Stomach (tissue), 9 donors: ENCODE data around the gene NEURL3. TPM values are rescaled to one million over a fixed set of nuclear protein-coding genes. Genes with fewer than 3 reads are reported as not detected.

Experiments used
- DNase-seq, 2 donors: peaks; one replicate each; pipeline versions ENCODE4 v3.0.0 to v3.0.0-alpha.2; 2013 to 2019
- H3K27ac ChIP-seq, 5 donors: fragments of 200-600 bp in 4 of 5; sonication (generic) in 4 of 5; one replicate each; pipeline ENCODE4 v1.5.1; 2013 to 2019; ENCODE audit warnings: mild to moderate bottlenecking in 1 of 5, moderate library complexity in 1 of 5
- H3K27me3 ChIP-seq, 3 donors: fragments of 200-600 bp; sonication (generic); one replicate each; pipeline ENCODE4 v1.5.1; 2017 to 2019; ENCODE audit warnings: mixed run types in 1 of 3
- H3K36me3 ChIP-seq, 4 donors: fragments of 200-600 bp; sonication (generic); 1 replicate in 3 of 4; 2 replicates in 1 of 4; pipeline ENCODE4 v1.5.1; 2016 to 2019
- H3K4me1 ChIP-seq, 4 donors: fragments of 200-600 bp; sonication (generic); one replicate each; pipeline ENCODE4 v1.5.1; 2016 to 2019
- H3K4me3 ChIP-seq, 4 donors: fragments of 200-600 bp; sonication (generic) in 3 of 4; one replicate each; pipeline ENCODE4 v1.5.1; 2016 to 2019; ENCODE audit warnings: mild to moderate bottlenecking in 1 of 4
- H3K9me3 ChIP-seq, 4 donors: fragments of 200-600 bp; sonication (generic); one replicate each; pipeline ENCODE4 v1.5.1; 2016 to 2019
- CTCF ChIP-seq, 7 experiments: fragments of 450-650 bp in 4 of 7; fragments of 200-600 bp in 3 of 7; sonication (generic) in 3 of 7; IDR thresholded peaks; one replicate each; pipeline ENCODE4 v1.5.1; 2016 to 2019; ENCODE audit warnings: antibody characterized with exemption in 7 of 7, control low read depth in 2 of 7, mild to moderate bottlenecking in 1 of 7
- EP300 ChIP-seq: sonication (generic); formaldehyde crosslinking; IDR thresholded peaks from one replicate; pipeline ENCODE4 v1.6.1; 2017; ENCODE audit warnings: antibody characterized with exemption
- POLR2A ChIP-seq, 4 donors: fragments of 450-650 bp; IDR thresholded peaks; one replicate each; pipeline ENCODE4 v1.6.1; 2016; ENCODE audit warnings: antibody characterized with exemption in 4 of 4, control low read depth in 2 of 4, mild to moderate bottlenecking in 1 of 4, moderate library complexity in 1 of 4
- POLR2AphosphoS5 ChIP-seq, 3 donors: sonication (generic); formaldehyde crosslinking; IDR thresholded peaks; one replicate each; pipeline ENCODE4 v1.6.1; 2016; ENCODE audit warnings: antibody characterized with exemption in 3 of 3
- WGBS, 5 donors: extraction: QIAGEN DNeasy Blood & Tissue Kit in 3 of 5; methylation state at CpG; one replicate each; pipeline versions ENCODE4 v1.1.5 to v1.1.7; 2013 to 2018; 5-methylcytosine and 5-hydroxymethylcytosine counted together
- intact Hi-C: fragments of 100-400 bp; cut with DNase I; formaldehyde crosslinking; loops from one replicate; pipeline ENCODE4 v1.15.1; 2023; ENCODE audit warnings: low total_unique reads
- polyA plus RNA-seq, 3 donors: library from polyadenylated mRNA; stranded (reverse); fragments of 200-250 nt; gene quantifications; one replicate each; pipeline ENCODE4 v1.2.3, GENCODE V29; 2013
- total RNA-seq, 5 donors: library from RNA; depleted of rRNA; stranded (reverse); fragments of >200 nt; gene quantifications; one replicate each; pipeline versions ENCODE4 v1.1.0 to v1.2.3, GENCODE V29; 2014 to 2016
- donor health status: healthy with polysubstance abuse.
- donor health status: Bipolar disorder and iron deficiency.
- donor health status: healthy.

Gene NEURL3
- total and polyA plus RNA-seq, 8 donors: 0.50 to 12.7 (median 1.6) TPM; not detected in 4

DNA sequence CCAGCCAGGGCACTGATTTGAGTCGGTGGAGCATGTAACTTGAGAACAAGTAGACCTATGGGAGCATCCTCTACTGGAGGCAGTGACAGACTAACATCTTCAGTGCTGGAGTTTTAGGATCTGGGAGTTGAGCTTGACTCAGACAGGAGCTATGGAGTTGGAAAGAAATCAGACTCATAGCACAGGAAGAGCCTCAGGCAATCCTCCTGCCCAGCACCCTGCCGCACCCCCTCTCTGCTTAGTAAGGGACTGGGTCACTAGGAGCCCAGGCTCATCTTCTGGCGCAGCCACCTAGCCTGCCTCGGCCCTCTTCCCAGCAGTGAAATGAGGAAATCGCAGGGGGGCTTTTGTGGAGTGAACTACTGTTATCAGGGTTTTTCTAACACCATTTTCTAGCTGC lies 35.0 kb upstream of the NEURL3 start:
- intact Hi-C loops: no loop called here
- 73 to 83% (median 80%) methylated on average over 5 of the region's 5 CpGs for WGBS, 5 donors
- Histone ChIP-seq H3K27me3 (no peaks in the 10 kb centered on the region), H3K4me3 (peak overlapping the region in 1 of 4 donors; percentile 84), H3K27ac (peak overlapping the region in 1 of 5 donors; percentile 99), H3K36me3 (peaks cover 0 to 22% (median 10%) of the 10 kb centered on the region in 4 donors), H3K4me1 (peaks cover 35 to 83% (median 58%) of the 10 kb centered on the region in 4 donors), H3K9me3 (no peaks in the 10 kb centered on the region)
- TF ChIP-seq POLR2AphosphoS5 (IDR thresholded peaks at IDR 0.05) (no peak), CTCF (IDR thresholded peaks at IDR 0.05) (no peak), POLR2A (IDR thresholded peaks at IDR 0.05) (no peak), EP300 (no peak)
- DNase-seq: no peak

GRCh38 chr2:96539215-96539920 lies 34.2 kb upstream of the NEURL3 start:
- DNase-seq: no peak
- Histone ChIP-seq H3K36me3 (peaks cover 0 to 21% (median 10%) of the 10 kb centered on the region in 4 donors), H3K27ac (peak overlapping the region in 4 of 5 donors; percentile 93 to 99 (median 98)), H3K4me3 (peak overlapping the region; percentile 84 to 97 (median 90)), H3K4me1 (peaks cover 39 to 91% (median 66%) of the 10 kb centered on the region in 4 donors), H3K27me3 (no peaks in the 10 kb centered on the region), H3K9me3 (no peaks in the 10 kb centered on the region)
- WGBS, 5 donors: 78 to 88% (median 83%) methylated on average over 9 of the region's 9 CpGs
- TF ChIP-seq POLR2AphosphoS5 (IDR thresholded peaks at IDR 0.05): no peak
- TF ChIP-seq POLR2A (IDR thresholded peaks at IDR 0.05): no peak
- no peak for TF ChIP-seq CTCF (IDR thresholded peaks at IDR 0.05)
- TF ChIP-seq EP300: no peak
- intact Hi-C loops: no loop called here

- WGBS, 5 donors: 17 to 40% (median 21%) methylated on average over 11 to 24 of the region's 24 CpGs
- TF ChIP-seq POLR2AphosphoS5 (IDR thresholded peaks at IDR 0.05) (peak; percentile 74 to 89 (median 79)), POLR2A (IDR thresholded peaks at IDR 0.05) (peak in 1 of 4 donors; percentile 35), EP300 (peak; percentile 57), CTCF (IDR thresholded peaks at IDR 0.05) (no peak)
- H3K4me1 ChIP-seq: peaks cover 45 to 92% (median 70%) of the 10 kb centered on the region in 4 donors
- intact Hi-C loops: no loop called here
- peak; percentile 77 to 89 for DNase-seq
- H3K4me3 ChIP-seq: peak overlapping the region; percentile 84 to 97 (median 90)
- no peaks in the 10 kb centered on the region for H3K27me3 ChIP-seq
- H3K36me3 ChIP-seq: peaks cover 0 to 21% (median 10%) of the 10 kb centered on the region in 4 donors
- peak overlapping the region; percentile 89 to 99 (median 98) for H3K27ac ChIP-seq
- no peaks in the 10 kb centered on the region for H3K9me3 ChIP-seq
These were observed 33.5 kb upstream of the NEURL3 start for GRCh38 chr2:96538487-96539214.

DNA sequence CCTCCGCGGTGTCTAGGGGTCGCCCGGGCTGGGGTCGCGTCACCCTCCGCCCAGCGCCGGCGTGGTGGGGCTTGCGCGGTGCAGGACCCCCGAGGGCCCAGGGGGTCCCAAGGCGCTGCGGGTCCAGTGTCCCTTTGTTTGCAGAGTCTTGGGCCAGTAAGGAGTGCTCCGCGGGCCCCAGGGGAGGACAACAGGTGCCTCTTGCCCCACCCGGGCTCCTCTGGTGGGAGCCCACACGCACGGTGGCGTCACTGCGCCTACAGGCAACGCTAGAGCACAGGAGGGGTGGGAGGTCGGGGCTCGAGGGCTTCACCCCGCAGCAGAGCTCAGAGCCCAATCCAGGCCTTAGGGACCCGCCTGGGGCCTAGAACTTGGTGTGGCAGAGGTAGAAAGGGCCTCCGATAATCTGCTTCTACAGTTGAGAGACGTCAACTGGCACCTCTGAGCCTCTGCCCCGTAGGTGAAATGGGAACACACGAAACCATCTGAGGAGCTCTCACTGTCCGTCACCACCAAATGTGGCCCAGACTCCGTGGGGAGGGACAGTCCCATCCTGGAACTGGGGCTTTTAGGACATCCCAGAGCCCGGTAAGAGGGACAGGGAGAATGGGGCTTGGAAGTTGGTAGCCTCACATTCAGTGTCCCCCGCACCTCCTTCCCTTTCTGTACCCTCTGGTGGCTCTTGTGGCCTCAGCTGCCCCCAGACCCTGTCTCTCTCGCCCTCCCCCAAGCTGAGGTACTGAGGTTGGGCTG lies 32.8 kb upstream of the NEURL3 start:
- Histone ChIP-seq H3K27ac (peak overlapping the region; percentile 89 to 99 (median 98)), H3K4me3 (peak overlapping the region; percentile 84 to 97 (median 90)), H3K27me3 (no peaks in the 10 kb centered on the region), H3K9me3 (no peaks in the 10 kb centered on the region), H3K36me3 (peaks cover 0 to 14% (median 7%) of the 10 kb centered on the region in 4 donors), H3K4me1 (peaks cover 52 to 92% (median 74%) of the 10 kb centered on the region in 4 donors)
- peak in 1 of 2 donors; percentile 67 for DNase-seq
- TF ChIP-seq POLR2AphosphoS5 (IDR thresholded peaks at IDR 0.05) (no peak), EP300 (no peak), POLR2A (IDR thresholded peaks at IDR 0.05) (no peak), CTCF (IDR thresholded peaks at IDR 0.05) (no peak)
- 18 to 40% (median 25%) methylated on average over 21 to 36 of the region's 36 CpGs for WGBS, 5 donors
- intact Hi-C loops: no loop called here
